Fibroblast of skin of back (primary cell): Measurements from ENCODE around the gene ST6GALNAC5.

Experiments used
- DNase-seq: peaks from one replicate; pipeline ENCODE4 v3.0.0-alpha.2; 2013

The ST6GALNAC5 gene

GRCh38 chr1:77048615-77049005, 181.3 kb downstream of the ST6GALNAC5 start:
- DNase-seq, result no peak

GRCh38 chr1:77051425-77051824, 184.1 kb downstream of the ST6GALNAC5 start:
- no peak for DNase-seq

- DNase-seq, result peak; percentile 1
Measured at GRCh38 chr1:77056525-77056924, 189.2 kb downstream of the ST6GALNAC5 start.

- no peak for DNase-seq
Measured at GRCh38 chr1:77057994-77058585, 190.8 kb downstream of the ST6GALNAC5 start.

- DNase-seq, result no peak
Measured at GRCh38 chr1:77060000-77060399, 192.7 kb downstream of the ST6GALNAC5 start.

- DNase-seq, result no peak
Measured at GRCh38 chr1:77061162-77061561, 193.9 kb downstream of the ST6GALNAC5 start.

- peak; percentile 11 for DNase-seq
Measured at GRCh38 chr1:77063118-77063517, 195.8 kb downstream of the ST6GALNAC5 start.

GRCh38 chr1:77064246-77064645, 197.0 kb downstream of the ST6GALNAC5 start:
- DNase-seq, result no peak

- DNase-seq, result no peak
Measured at GRCh38 chr1:77065693-77066342, 198.5 kb downstream of the ST6GALNAC5 start.

- DNase-seq, result no peak
Measured at GRCh38 chr1:77068013-77068412, 200.7 kb downstream of the ST6GALNAC5 start.

- no peak for DNase-seq
Measured at GRCh38 chr1:77076759-77077158, 209.5 kb downstream of the ST6GALNAC5 start.

- DNase-seq, result no peak
Measured at GRCh38 chr1:77081834-77082233, 214.6 kb downstream of the ST6GALNAC5 start.

- no peak for DNase-seq
Measured at GRCh38 chr1:77084457-77084856, 217.2 kb downstream of the ST6GALNAC5 start.

GRCh38 chr1:77085109-77085508, 217.8 kb downstream of the ST6GALNAC5 start:
- no peak for DNase-seq

GRCh38 chr1:77089756-77090155, 222.5 kb downstream of the ST6GALNAC5 start:
- DNase-seq, result no peak

GRCh38 chr1:77095236-77095635, 228.0 kb downstream of the ST6GALNAC5 start:
- DNase-seq, result no peak

GRCh38 chr1:77096496-77097255, 229.4 kb downstream of the ST6GALNAC5 start:
- DNase-seq, result no peak

GRCh38 chr1:77100875-77101274, 233.6 kb downstream of the ST6GALNAC5 start:
- peak; percentile 2 for DNase-seq

GRCh38 chr1:77103486-77103885, 236.2 kb downstream of the ST6GALNAC5 start:
- no peak for DNase-seq

GRCh38 chr1:77104672-77105071, 237.4 kb downstream of the ST6GALNAC5 start:
- no peak for DNase-seq
